ENCODE measurements around the gene AFF3.
A peak's percentile ranks its signal among the peaks of the same experiment; 100 is the strongest.

AFF3 gene

DNA sequence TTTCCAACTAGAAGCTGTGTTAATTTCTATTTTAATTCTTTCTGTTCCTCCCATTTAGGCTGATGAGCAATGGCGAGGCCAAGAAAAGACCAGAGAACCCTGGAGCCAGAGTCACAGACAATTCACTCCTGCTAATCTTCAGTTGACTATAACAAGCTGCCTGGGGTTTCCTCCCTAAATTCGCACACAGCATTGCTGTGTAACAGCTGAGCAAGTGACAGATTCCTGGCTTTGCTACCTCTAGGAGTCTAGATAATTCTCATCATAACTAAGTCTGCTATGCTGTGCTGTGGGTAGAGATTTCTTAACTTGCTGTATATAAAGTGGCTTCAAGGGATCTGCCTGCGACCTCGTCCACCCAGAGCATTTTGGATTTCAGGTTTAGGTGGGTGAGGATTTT, 521.3 kb downstream of the AFF3 start:
- no peak for DNase-seq

GRCh38 chr2:99619151-99619550, 523.2 kb downstream of the AFF3 start:
- DNase-seq, result no peak

DNA sequence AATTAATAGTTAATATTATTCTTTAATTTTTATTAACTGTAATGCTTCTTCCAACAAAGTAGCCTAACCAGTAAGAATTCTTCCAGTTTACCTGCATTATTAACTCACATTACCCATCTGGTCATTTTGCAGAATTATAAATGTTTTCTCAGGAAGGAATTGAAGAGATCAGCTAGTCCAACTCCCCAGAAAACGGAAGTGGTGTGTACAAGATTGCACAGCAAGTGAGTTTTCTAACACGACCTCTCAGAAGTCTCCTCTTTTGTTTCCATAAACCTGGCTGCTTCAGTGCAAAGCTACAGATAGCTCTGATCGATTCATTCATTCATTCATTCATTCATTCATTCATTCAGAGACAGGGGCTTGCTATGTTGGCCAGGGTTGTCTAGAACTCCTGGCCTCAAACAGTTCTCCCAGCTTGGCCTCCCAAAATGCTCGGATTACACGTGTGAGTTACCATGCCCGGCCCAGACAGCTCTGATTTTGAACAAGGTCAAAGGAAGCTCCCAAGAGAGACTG, 523.8 kb downstream of the AFF3 start:
- DNase-seq, result no peak

DNA sequence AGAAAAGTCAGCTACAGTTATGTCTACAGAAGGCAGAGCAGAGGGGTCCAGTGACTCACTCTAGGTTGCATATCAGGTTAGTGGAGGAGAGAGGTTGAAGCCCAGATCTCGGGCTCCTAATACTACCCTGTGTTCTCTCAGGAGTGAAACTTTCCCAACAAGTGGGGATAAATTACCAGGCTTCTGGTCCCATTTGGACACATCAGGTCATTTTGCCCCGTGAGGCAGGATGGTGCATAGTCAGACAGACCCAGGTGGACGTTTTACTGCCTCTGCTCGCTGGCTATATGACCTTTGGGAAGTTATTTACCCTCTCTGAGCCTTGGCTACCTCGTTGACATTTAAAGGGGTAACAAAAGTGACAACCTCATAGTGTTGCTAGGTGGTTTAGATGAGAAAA, 524.6 kb downstream of the AFF3 start:
- no peak for DNase-seq

- no peak for DNase-seq
Measured at GRCh38 chr2:99615247-99615771, 527.1 kb downstream of the AFF3 start.

DNA sequence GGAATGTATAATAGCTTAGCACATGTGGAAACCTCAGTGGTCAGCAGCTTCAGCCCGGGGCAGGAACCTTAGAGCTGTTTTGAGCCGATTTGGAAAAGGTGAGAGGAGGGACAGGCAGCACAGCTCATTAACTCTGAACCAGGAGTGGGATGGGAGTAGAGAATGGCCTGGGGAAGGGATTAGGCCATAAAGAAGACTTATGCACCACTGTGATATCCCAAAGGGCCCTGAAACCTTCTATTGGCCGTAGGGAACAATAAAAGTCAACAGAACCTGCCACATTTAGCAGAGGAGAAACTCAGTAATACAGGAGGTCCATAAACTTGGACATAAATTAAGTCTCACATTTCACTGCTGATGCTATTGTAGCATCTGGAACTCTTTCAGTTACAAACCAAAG, 528.4 kb downstream of the AFF3 start:
- DNase-seq, result no peak

GRCh38 chr2:99611786-99612185, 530.6 kb downstream of the AFF3 start:
- DNase-seq, result no peak

DNA sequence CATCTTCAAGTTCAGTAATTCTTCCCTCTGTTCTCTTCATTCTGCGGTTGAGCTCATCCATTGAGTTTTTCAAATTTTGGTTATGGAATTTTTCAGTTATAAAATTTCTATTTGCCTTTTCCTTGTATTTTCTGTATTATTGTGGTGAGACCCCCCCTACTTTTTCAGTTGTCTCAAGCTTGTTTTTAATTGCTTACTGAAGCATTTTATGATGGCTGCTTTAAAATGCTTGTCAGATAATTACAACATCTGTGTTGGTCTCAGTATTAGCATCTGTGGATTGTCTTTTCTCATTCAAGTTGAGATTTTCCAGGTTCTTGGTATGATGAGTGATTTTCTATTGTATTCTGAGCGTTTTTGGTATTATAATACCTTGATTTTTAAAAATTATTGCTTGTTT, 531.4 kb downstream of the AFF3 start:
- DNase-seq, result no peak

DNA sequence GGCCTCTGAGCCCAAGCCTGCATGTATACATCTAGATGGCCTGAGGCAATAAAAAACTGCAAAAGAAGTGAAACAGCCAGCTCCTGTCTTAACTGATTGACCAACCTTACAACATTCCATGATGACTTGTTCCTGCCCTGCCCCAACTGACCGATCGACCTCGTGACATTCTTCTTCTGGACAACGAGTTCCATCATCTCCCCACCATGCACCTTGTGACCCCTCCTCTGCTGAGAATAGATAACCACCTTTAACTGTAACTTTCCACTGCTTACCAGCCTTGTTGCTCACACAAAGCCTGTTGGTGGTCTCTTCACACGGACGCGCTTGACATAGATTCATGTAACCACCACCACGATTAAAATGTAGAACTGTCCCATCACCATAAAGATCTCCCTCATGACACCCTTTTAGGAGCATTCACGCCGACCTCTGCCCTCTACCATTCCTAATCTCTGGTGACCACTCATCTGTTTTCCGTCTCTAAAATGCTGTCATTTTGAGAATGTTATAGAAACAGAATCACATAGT, 532.5 kb downstream of the AFF3 start:
- DNase-seq, result no peak

DNA sequence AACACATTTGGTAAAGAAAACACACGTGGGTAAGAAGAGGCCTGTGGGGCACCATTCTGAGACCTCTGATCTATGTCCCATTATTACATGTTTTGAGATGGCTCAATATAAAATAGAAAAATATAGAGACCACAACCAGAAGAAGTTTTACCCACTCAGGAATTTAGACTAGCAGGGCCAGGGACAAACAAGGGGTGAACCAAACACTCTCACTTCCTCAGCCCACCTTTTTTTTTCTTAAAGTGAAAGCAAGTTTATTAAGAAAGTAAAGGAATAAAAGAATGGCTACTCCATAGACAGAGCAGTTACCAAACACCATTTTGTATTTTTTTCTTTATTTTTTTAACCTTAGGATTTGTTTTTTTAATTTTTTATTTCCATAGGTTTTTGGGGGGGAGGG, 533.5 kb downstream of the AFF3 start:
- DNase-seq, result no peak

- no peak for DNase-seq
Measured at GRCh38 chr2:99607861-99608491, 534.4 kb downstream of the AFF3 start.

DNA sequence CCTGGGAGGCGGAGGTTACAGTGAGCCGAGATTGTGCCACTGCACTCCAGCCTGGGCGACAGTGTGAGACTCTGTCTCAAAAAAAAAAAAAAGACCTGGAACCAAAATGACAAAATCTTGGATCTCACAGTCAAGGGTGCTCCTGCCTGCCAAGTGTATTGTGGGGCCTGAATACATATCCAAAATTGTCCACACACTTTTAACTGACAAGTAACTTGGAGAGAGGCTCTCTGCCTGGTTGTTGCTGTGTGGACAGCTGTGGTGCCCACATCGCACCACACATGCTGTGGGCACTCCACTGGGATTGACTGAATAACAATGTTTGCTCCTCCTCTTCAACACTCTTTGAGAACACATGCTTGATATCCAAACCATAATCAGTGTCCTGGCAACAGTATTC, 534.9 kb downstream of the AFF3 start:
- DNase-seq, result no peak

DNA sequence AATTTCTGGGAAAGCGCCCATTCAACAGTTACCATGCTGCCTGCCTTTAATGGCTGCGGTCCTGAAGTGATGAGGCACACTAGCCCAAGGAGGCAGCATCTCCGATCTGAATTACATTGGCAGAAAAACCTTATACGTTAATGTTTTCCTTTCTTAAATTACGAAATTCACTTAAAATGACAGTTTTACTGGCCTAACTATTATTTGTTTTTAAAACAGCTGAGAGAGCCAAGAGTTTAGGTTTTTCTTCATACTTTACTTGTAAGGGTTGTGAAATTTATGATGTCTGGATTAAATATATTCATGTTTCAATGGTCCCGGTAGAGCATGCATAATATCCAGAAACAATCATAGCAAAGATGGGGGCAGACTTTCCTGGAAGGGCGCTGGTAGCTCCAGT, 537.4 kb downstream of the AFF3 start:
- DNase-seq, result no peak

DNA sequence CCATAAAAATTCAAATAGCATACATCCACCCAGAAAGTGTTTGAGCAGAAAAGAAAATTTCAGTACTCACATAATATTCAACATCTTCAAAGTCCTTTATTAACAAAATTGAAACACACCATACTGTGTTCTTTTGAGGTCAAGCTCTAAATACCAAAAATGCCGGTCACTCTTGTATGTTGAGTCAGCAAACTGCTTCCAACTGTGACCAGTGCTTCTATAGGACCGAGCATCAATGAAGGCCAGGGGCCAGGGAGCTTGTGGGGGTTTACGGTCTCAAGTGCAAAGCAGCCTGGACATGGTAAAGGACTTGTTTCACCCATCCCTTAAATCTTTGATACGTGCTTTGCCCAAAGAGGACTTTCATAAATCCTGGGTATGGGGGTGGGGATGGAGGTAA, 539.9 kb downstream of the AFF3 start:
- DNase-seq, result no peak

DNA sequence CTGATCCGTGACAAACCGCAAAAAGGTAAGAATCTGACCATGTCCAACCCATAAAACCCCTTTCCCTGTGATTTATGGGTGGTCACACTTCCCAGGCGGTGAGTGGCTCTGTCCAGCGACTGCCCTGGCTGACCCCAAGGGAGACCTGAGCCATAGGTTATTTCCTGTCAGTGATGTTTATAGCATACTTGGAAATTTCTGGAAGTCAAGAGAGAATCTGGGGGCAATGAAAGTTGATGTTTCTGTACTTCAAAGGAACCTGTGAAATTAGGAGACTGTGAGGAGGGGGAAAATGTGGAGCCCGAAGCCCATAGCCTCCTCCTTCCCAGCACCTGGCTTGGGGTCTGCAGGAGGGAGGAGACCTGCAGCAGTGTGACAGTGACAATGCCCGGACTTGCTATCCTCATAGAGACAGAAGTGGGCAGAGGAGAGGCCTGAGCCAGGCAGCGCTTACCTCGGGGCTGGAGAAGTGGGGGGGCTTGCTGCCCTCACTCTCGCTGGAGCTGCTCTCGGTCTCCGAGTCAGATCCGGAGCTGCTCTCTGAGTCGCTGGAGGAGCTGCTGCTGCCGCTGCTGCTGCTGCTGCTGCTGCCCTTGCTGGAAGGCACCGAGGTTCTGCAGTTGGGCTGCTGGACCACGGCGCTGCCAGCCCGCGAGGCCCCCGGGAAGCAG, 541.3 kb downstream of the AFF3 start:
- no peak for DNase-seq

DNA sequence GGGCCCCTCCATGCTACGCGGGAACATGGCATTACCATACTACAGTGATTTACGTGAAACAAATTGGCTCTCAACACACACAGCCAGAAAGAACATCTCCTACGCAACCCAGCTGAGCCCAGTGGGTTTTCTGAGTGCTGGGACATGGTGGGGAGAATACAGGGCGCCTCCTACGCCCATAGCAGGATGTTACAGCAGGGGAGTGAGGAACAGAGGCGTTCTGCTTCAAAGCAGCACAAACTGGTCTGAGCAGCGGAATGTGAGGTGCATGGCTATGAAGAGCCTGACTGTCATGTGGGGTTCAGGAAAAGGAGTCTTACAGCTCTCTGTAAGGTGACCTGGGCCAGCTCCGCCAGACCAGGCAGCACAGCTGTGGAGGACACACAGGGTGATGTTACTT, 543.9 kb downstream of the AFF3 start:
- no peak for DNase-seq

GRCh38 chr2:99597616-99598015, 544.8 kb downstream of the AFF3 start:
- DNase-seq, result no peak

- DNase-seq, result no peak
Measured at GRCh38 chr2:99595373-99595772, 547.0 kb downstream of the AFF3 start.

GRCh38 chr2:99593692-99594427, 548.5 kb downstream of the AFF3 start:
- peak in 1 of 3 donors; percentile 4 for DNase-seq

DNA sequence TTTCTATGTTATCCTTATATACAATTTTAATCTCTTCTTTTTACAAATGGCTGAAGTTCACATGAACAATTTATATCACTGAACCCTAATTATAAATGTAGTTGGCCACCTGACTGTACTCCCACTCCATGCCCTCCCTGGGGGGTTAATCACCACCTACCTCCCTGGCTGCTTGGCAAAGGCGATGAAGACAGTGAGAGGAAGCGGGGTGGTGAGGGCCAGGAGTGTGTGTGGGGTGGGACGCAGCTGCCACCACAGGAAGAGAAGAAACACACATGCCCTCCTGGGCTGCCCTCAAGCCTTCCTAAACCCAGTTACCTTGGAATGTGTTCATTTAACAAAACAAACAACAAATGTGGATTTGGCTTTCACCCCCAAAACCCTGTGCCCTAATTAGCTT, 565.6 kb downstream of the AFF3 start:
- no peak for DNase-seq

GRCh38 chr2:99573634-99574251, 568.6 kb downstream of the AFF3 start:
- no peak for DNase-seq

DNA sequence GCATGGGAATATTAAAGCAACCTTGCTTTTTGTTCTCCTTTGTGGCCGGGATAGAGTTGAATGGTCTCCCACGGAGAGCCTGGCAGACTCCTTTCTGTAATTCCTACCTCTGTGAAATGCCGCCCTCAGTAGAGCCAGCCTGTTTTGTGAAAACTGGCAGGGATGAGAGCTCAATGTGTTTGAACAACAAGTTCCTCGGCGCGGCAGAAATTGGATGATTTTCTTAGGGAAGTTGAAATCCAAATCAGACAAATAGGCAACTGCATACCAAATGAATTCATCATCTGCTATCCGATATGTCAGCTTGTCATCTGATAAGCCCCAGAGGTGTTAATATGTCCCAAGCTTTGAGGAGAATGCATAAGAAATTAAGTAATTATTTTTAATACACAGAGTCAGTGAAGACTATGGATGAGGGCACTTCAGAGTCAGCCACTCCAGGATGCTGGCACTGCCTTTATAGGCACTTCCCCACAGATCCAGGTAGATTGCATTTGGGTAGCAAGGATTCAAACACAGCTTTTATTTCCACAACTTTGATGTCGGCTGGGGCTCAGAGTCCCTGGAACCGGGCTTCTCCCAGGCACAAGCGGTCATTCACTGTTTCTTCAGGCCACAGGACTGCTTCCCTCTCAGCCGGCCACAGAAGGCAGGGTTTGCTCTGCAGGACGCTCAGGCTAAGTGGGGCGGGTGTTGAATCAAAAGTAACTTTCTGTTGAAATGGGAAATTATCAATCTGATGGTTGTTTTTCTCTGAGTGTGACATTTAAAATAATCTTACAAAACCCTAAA, 569.8 kb downstream of the AFF3 start:
- DNase-seq, result no peak

All from suppressor macrophage treated with lipopolysaccharide for 1 hour (primary cell).